C4-2B (cell line): Measurements from ENCODE around the gene NHS.

Experiments used
- H3K27ac ChIP-seq: fragments of 450-650 bp; 2 replicates; pipeline ENCODE4 v1.5.1; 2017
- ZFX ChIP-seq: fragments of 450-650 bp; IDR thresholded peaks from 2 replicates; pipeline ENCODE4 v1.6.1; 2017
- TF ChIP-seq, protein P1 (sequence below): fragments of 450-650 bp; conservative IDR thresholded peaks from 2 replicates; pipeline ENCODE4 v1.5.1; 2017; ENCODE audit warnings: mild to moderate bottlenecking

NHS gene

DNA sequence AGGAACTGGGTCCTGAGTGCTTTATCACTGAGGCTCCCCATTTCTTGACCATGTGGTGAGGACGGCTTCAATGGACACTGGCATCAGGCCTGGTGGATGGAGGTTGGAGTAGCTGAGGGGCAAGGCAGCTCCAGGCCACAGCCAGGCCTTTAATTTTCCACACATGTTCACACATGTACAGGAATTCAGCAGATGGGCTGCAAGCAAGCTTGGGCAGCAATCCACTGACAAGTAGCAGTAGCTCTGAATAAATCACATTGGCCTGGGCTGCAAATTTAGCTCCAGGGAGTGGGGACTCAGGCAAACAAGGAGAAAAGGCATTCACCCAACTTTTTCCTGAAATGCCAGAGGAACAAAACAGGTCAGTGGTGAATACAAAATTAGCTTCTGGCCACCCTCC lies 254.5 kb downstream of the NHS start:
- H3K27ac ChIP-seq, result no peak overlapping the region
- TF ChIP-seq, protein P1, sequence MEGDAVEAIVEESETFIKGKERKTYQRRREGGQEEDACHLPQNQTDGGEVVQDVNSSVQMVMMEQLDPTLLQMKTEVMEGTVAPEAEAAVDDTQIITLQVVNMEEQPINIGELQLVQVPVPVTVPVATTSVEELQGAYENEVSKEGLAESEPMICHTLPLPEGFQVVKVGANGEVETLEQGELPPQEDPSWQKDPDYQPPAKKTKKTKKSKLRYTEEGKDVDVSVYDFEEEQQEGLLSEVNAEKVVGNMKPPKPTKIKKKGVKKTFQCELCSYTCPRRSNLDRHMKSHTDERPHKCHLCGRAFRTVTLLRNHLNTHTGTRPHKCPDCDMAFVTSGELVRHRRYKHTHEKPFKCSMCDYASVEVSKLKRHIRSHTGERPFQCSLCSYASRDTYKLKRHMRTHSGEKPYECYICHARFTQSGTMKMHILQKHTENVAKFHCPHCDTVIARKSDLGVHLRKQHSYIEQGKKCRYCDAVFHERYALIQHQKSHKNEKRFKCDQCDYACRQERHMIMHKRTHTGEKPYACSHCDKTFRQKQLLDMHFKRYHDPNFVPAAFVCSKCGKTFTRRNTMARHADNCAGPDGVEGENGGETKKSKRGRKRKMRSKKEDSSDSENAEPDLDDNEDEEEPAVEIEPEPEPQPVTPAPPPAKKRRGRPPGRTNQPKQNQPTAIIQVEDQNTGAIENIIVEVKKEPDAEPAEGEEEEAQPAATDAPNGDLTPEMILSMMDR, result no peak
- TF ChIP-seq ZFX, result no peak

DNA sequence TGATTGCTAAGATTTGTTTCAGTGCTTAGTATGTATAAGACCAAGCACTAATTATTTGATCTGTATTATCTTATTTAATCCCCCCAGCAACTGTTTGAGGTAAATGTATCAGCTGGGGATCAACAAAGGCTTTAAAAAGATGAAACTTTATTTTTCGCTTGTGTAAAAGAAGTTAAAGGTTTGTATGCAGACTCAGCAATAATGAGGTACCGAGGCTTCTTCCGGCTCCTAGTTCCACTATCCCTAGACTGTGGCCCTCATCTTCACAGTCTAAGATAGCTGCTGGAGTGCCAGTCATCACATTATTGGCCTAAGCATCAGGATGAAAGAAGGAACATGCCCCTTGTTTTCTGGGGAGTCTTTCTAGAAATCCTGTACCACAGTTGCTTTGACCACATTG lies 256.6 kb downstream of the NHS start:
- no peak overlapping the region for H3K27ac ChIP-seq
- no peak for TF ChIP-seq ZFX
- TF ChIP-seq, protein P1, result no peak

DNA sequence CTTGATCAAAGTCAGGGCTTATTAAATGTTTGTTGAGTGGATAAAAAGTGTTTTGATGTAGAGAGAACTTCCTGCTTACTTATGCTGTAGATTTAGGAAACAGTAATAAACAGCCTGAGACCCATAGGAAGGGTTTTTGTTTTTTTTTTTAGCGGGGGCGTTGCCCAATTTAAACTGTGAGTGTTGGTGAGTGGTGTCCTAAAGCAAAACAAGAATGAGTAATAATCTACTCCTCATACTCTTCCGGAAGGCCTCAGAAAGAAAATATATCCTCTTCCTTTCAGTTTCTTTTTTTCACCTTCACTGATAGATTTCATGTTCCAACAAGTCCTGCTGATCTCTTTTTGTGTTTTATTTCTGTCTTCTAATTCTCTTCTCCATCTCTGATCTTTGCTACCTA lies 257.9 kb downstream of the NHS start:
- no peak overlapping the region for H3K27ac ChIP-seq
- TF ChIP-seq, protein P1, result no peak
- TF ChIP-seq ZFX, result no peak

DNA sequence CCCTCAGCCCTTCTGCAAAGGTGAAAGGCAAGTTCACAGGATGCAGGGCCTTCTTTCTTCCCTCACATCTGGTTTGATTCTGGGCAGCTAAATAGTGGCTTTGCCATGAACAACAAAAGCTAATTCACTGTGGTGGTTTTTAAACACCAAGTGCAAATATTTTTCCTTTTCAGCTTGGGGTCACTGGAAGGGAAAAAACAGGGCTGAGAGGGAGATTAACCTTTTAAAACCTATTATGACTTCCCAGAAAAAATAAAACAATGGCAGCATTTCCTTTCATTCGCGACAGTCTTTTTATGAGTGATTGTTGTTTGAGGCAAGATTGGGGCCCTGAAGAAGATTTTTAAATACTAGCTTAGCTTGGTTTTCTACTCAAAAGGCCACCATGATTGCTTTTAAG lies 258.5 kb downstream of the NHS start:
- H3K27ac ChIP-seq, result no peak overlapping the region
- TF ChIP-seq, protein P1, result no peak
- TF ChIP-seq ZFX, result no peak

DNA sequence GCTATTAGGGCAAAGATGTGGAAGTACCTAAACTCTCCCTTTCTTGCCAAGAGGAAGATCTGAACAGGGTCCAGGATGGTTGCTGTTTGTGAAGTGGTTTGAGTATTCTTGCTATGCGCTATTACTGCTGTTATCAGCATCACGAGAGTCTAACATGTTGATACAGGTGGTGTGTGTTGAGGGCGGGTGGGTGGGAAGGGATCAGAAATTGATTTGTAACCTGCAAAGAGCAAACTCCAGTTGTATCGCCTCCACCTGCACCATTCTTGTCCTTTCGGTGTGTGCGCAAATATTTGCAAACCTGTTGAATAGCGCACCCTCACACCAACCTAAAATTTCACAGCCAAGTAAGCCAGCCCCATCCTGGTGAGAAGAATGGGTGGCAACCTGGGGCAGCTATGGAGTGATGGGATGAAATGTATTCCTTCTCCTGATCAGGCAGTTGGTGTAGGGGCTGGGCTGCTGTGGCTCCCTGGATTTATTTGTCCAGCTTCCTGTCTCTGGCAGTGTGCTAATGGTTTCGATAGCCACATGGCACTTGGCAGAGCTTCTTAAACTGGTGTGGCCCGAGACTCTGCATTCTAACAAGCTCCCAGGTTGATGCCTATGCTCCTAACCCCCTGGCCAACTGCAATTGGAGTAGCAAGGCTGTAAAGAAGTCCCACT lies 259.7 kb downstream of the NHS start:
- no peak overlapping the region for H3K27ac ChIP-seq
- TF ChIP-seq ZFX, result no peak
- TF ChIP-seq, protein P1, result no peak

DNA sequence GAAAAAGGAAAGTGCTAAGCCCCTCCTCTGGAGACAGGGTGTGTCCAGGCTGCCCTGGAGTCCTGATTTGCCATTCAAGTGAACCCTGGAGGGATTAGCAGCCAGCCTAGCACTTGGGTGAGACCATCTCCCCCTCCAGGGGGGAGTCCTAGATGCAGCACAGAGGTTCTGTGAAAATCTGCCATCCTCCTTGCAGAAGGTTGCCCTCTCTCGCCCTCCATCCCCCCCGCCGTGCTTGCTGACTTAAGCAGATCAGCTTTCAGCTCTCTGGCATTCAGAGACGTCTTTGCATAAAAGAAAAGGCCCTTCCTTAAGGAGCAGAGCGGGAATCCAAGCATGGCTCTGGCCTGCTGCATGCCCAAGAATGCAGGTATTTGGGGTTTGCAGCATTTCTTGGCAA lies 260.2 kb downstream of the NHS start:
- H3K27ac ChIP-seq, result no peak overlapping the region
- TF ChIP-seq, protein P1, result no peak
- TF ChIP-seq ZFX, result no peak

DNA sequence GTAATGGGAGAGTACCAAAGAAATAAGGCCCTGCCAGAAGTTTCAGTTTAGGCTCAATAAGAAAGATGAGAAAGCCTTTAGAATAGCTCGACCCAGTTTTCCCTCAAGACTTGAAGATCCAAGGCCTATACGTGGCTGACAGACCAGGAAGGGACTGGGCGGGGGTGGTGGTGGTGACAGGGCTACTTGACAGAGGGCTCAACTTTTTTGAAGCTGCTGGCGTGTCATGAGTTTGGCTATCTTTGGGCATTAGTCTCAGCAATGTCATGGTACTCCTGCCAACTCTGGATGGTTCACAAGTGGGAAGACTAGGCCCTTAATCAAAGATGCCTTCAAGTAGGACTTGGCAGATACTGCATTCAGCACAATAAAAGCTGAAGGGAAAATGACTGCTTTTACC lies 262.2 kb downstream of the NHS start:
- no peak overlapping the region for H3K27ac ChIP-seq
- no peak for TF ChIP-seq ZFX
- TF ChIP-seq, protein P1, result no peak
